Keratinocyte (primary cell): ENCODE measurements around the gene DCAF17. TPM values are rescaled to one million over a fixed set of nuclear protein-coding genes. Genes with fewer than 3 reads are reported as not detected.

Experiments used
- DNase-seq: peaks from one replicate; pipeline ENCODE4 v3.0.0-alpha.2; 2011; ENCODE audit warnings: low read depth, missing footprints, low spot score
- FAIRE-seq: peaks from 2 replicates; lab custom pipeline; 2011; peaks lifted over from hg19 to GRCh38; lab: Jason Lieb, UNC
- H2AFZ ChIP-seq: 2 replicates; pipeline ENCODE4 v1.6.0; 2012; ENCODE audit warnings: low read length, control low read depth, inconsistent platforms; ENCODE audit not compliant: control insufficient read depth
- H3K27ac ChIP-seq: 2 replicates; pipeline ENCODE4 v1.5.1; 2011; ENCODE audit warnings: low read length; ENCODE audit not compliant: control insufficient read depth, insufficient read depth
- H3K27me3 ChIP-seq: 3 replicates; pipeline ENCODE4 v1.6.0; 2011; ENCODE audit warnings: low read length; ENCODE audit not compliant: control insufficient read depth, insufficient read depth; ENCODE audit errors: extremely low read depth
- H3K36me3 ChIP-seq, 2 experiments: 2 replicates in 1 of 2; 3 replicates in 1 of 2; pipeline ENCODE4 v1.5.1; 2011; ENCODE audit warnings: low read length in 2 of 2, mild to moderate bottlenecking in 1 of 2; ENCODE audit not compliant: control insufficient read depth in 2 of 2, insufficient read depth in 2 of 2; ENCODE audit errors: extremely low read depth in 1 of 2
- H3K4me1 ChIP-seq: 3 replicates; pipeline ENCODE4 v1.5.1; 2011; ENCODE audit warnings: low read length; ENCODE audit not compliant: control insufficient read depth, insufficient read depth; ENCODE audit errors: extremely low read depth
- H3K4me2 ChIP-seq: 3 replicates; pipeline ENCODE4 v1.6.0; 2011; ENCODE audit warnings: low read depth, low read length; ENCODE audit not compliant: control insufficient read depth, insufficient read depth; ENCODE audit errors: extremely low read depth
- H3K4me3 ChIP-seq, 3 experiments: fragments of 200-600 bp in 1 of 3; sonication (generic) in 1 of 3; 2 replicates in 2 of 3; 3 replicates in 1 of 3; pipeline ENCODE4 v1.5.1; 2011 to 2016; ENCODE audit warnings: low read length in 3 of 3, mild to moderate bottlenecking in 3 of 3, control low read depth in 2 of 3, inconsistent platforms in 1 of 3, low read depth in 1 of 3, mixed read lengths in 1 of 3, mixed run types in 1 of 3, moderate library complexity in 1 of 3; ENCODE audit not compliant: control insufficient read depth in 2 of 3, insufficient read depth in 2 of 3; ENCODE audit errors: extremely low read depth in 1 of 3
- H3K79me2 ChIP-seq: 2 replicates; pipeline ENCODE4 v1.6.0; 2012; ENCODE audit warnings: low read length; ENCODE audit not compliant: control insufficient read depth, insufficient read depth
- H3K9ac ChIP-seq: 3 replicates; pipeline ENCODE4 v1.6.0; 2011; ENCODE audit warnings: low read length; ENCODE audit not compliant: control insufficient read depth, insufficient read depth; ENCODE audit errors: extremely low read depth
- H3K9me1 ChIP-seq: 3 replicates; pipeline ENCODE4 v1.6.0; 2011; ENCODE audit warnings: low read length; ENCODE audit not compliant: control insufficient read depth, insufficient read depth; ENCODE audit errors: extremely low read depth
- H3K9me3 ChIP-seq: 2 replicates; pipeline ENCODE4 v1.5.1; 2012; ENCODE audit warnings: low read depth, low read length; ENCODE audit not compliant: control insufficient read depth
- H4K20me1 ChIP-seq: 3 replicates; pipeline ENCODE4 v1.6.0; 2011; ENCODE audit warnings: low read length; ENCODE audit not compliant: control insufficient read depth, insufficient read depth; ENCODE audit errors: extremely low read depth
- CTCF ChIP-seq, 3 experiments: IDR thresholded peaks in 1 of 3; conservative IDR thresholded peaks in 1 of 3; optimal IDR thresholded peaks in 1 of 3; 2 replicates in 2 of 3; 3 replicates in 1 of 3; pipeline versions ENCODE3 to v1.5.1; 2011; ENCODE audit warnings: low read length in 3 of 3, mild to moderate bottlenecking in 3 of 3, moderate library complexity in 2 of 3, control low read depth in 1 of 3, inconsistent platforms in 1 of 3; ENCODE audit not compliant: insufficient read depth in 2 of 3; ENCODE audit errors: extremely low read depth in 1 of 3
- EZH2 ChIP-seq: IDR thresholded peaks from one replicate; pipeline ENCODE4 v1.6.1; 2012; ENCODE audit warnings: inconsistent platforms, mild to moderate bottlenecking, low read length, moderate library complexity
- dilution Hi-C: fragments of 300-500 bp; cut with MboI; formaldehyde crosslinking; loops from one replicate; pipeline ENCODE4 v1.7.0; 2020; ENCODE audit warnings: low sequenced_read_pairs; ENCODE audit not compliant: extremely low pct_ligation_motif_present
- polyA plus RNA-seq, 5 experiments: library from polyadenylated mRNA; depleted of rRNA in 3 of 5; stranded (reverse) in 3 of 5; stranded (forward) in 1 of 5; unstranded in 1 of 5; fragments of >200 nt; gene quantifications; 1 replicate in 1 of 5; 2 replicates in 3 of 5; 3 replicates in 1 of 5; pipeline versions ENCODE4 v1.2.1 to v1.2.3, GENCODE V29; 2011 to 2012; ENCODE audit warnings: missing spikeins in 2 of 5, low read depth in 1 of 5, low replicate concordance in 1 of 5

Gene DCAF17
- polyA plus RNA-seq, 1 donor (not counting 4 experiments of a cell fraction or from before 2014, with no cell fraction given), result 22.9 TPM

DNA sequence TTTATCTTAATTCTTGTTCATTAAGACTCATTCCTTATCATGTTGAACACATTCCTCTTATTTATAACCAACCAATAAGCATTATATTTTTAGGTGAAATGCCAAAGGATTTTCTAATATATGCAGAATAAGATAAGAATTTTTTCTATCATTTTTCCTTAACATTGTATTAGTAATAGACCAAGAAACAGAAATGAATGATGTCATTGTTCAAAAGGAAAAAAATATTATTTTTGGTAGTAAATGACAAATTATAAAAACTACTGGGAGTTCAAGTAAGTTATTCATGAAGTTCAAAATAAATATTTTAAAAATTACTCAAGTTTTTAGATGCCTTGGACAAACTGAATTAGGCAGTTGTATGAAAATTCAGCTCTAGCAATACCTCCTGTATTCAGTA is 25.5 kb downstream of the DCAF17 start:
- DNase-seq (no peak), FAIRE-seq (no peak)
- H3K9ac ChIP-seq, result no peak overlapping the region
- no peak overlapping the region for H3K4me2 ChIP-seq
- H3K9me1 ChIP-seq, result no peaks in the 10 kb centered on the region
- no peak overlapping the region for H3K27ac ChIP-seq
- no peaks in the 10 kb centered on the region for H3K9me3 ChIP-seq
- dilution Hi-C loops, result no loop called here
- no peaks in the 10 kb centered on the region for H3K79me2 ChIP-seq
- no peaks in the 10 kb centered on the region for H4K20me1 ChIP-seq
- no peaks in the 10 kb centered on the region for H3K4me1 ChIP-seq
- H3K4me3 ChIP-seq, result no peak overlapping the region
- H2AFZ ChIP-seq, result no peak overlapping the region
- TF ChIP-seq CTCF (optimal IDR thresholded peaks at IDR 0.05 in 1 of 3, IDR thresholded peaks at IDR 0.05 in 1 of 3, conservative IDR thresholded peaks at IDR 0.05 in 1 of 3; ENCODE audit: extremely low read depth in 1 of 3, insufficient read depth in 2 of 3, low read length in 3 of 3) (no peak), EZH2 (no peak)
- peaks cover 0 to 3% of the 10 kb centered on the region in 2 experiments for H3K36me3 ChIP-seq
- no peaks in the 10 kb centered on the region for H3K27me3 ChIP-seq

DNA sequence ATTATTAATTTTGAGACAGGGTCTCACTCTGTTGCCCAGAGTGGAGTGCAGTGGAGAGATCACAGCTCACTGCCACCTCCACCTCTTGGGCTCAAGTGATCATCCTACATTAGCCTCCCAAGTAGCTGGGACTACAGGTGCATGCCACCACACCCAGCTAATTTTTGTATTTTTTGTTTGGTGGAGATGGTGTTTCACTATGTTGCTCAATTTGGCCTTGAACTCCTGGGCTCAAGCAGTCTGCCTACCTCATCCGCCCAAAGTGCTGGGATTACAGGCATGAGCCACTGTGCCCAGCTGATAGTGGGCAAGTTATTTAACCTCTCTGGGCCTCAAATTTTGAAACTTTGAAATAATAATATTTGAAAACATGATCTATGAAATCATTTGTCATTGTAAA is 26.5 kb downstream of the DCAF17 start:
- no peak for FAIRE-seq
- dilution Hi-C loops, result no loop called here
- H3K36me3 ChIP-seq, result peaks cover 0 to 3% of the 10 kb centered on the region in 2 experiments

More for the DNA sequence above, 26.5 kb downstream of the DCAF17 start:
- no peaks in the 10 kb centered on the region for H3K27me3 ChIP-seq
- no peak overlapping the region for H3K27ac ChIP-seq
- H3K79me2 ChIP-seq, result no peaks in the 10 kb centered on the region
- no peaks in the 10 kb centered on the region for H3K9me3 ChIP-seq
- no peak overlapping the region for H2AFZ ChIP-seq
- H3K9me1 ChIP-seq, result no peaks in the 10 kb centered on the region
- H3K4me2 ChIP-seq, result no peak overlapping the region
- no peak for DNase-seq
- no peaks in the 10 kb centered on the region for H3K4me1 ChIP-seq
- no peaks in the 10 kb centered on the region for H4K20me1 ChIP-seq
- TF ChIP-seq EZH2 (no peak), CTCF (optimal IDR thresholded peaks at IDR 0.05 in 1 of 3, IDR thresholded peaks at IDR 0.05 in 1 of 3, conservative IDR thresholded peaks at IDR 0.05 in 1 of 3; ENCODE audit: extremely low read depth in 1 of 3, insufficient read depth in 2 of 3, low read length in 3 of 3) (no peak)
- H3K9ac ChIP-seq, result no peak overlapping the region
- no peak overlapping the region for H3K4me3 ChIP-seq
